DLD1 (cell line): ENCODE measurements around the gene FERMT3.

Experiments
- in situ Hi-C: cut with HindIII; loops from 2 replicates; pipeline ENCODE4 v1.10.0; 2017; ENCODE audit warnings: low sequenced_read_pairs

FERMT3 gene

GRCh38 chr11:64262271-64263002, 55.9 kb downstream of the FERMT3 start:
- in situ Hi-C loops: no loop called here

- in situ Hi-C loops: no loop called here
Observed at GRCh38 chr11:64263021-64263946, 56.8 kb downstream of the FERMT3 start.

GRCh38 chr11:64263947-64264317, 57.4 kb downstream of the FERMT3 start:
- in situ Hi-C loops: no loop called here

GRCh38 chr11:64264371-64264852, 57.9 kb downstream of the FERMT3 start:
- in situ Hi-C loops: no loop called here

- in situ Hi-C loops: no loop called here
Observed at GRCh38 chr11:64265176-64266160, 58.9 kb downstream of the FERMT3 start.

GRCh38 chr11:64266339-64266738, 59.8 kb downstream of the FERMT3 start:
- in situ Hi-C loops: no loop called here

GRCh38 chr11:64267207-64267945, 60.9 kb downstream of the FERMT3 start:
- in situ Hi-C loops: no loop called here

- in situ Hi-C loops: no loop called here
Observed at GRCh38 chr11:64268025-64268892, 61.7 kb downstream of the FERMT3 start.

GRCh38 chr11:64268893-64269539, 62.5 kb downstream of the FERMT3 start:
- in situ Hi-C loops: no loop called here

- in situ Hi-C loops: no loop called here
Observed at GRCh38 chr11:64269540-64270220, 63.2 kb downstream of the FERMT3 start.
